Dedifferentiated amniotic fluid mesenchymal stem cell (primary cell): ENCODE measurements around the gene ALOX12B.

Experiments
- DNase-seq: peaks from one replicate; pipeline ENCODE4 v3.0.0-alpha.2; 2016; ENCODE audit errors: extremely low spot score

Gene ALOX12B

GRCh38 chr17:8087075-8087951 lies at the start of gene ALOX12B:
Gene ALOX12B, minus strand, starts transcription at chr17:8087716. Its CDS starts 274 bp downstream, at chr17:8087442.
- no peak for DNase-seq

GRCh38 chr17:8133941-8134340 lies 46.4 kb upstream of the ALOX12B start:
- no peak for DNase-seq

- DNase-seq = no peak
These were observed 45.9 kb upstream of the ALOX12B start for GRCh38 chr17:8133399-8133798.

GRCh38 chr17:8131844-8132441 lies 44.4 kb upstream of the ALOX12B start:
- no peak for DNase-seq

GRCh38 chr17:8128125-8128784 lies 40.7 kb upstream of the ALOX12B start:
- no peak for DNase-seq

GRCh38 chr17:8126491-8127066 lies 39.1 kb upstream of the ALOX12B start:
- DNase-seq = no peak

- no peak for DNase-seq
These were observed 38.5 kb upstream of the ALOX12B start for GRCh38 chr17:8125947-8126490.

- peak; percentile 73 for DNase-seq
These were observed 37.8 kb upstream of the ALOX12B start for GRCh38 chr17:8125154-8125946.

- no peak for DNase-seq
These were observed 37.0 kb upstream of the ALOX12B start for GRCh38 chr17:8124350-8125153.

- DNase-seq = no peak
These were observed 36.3 kb upstream of the ALOX12B start, which contains the start of gene HES7 for GRCh38 chr17:8123695-8124349. Gene HES7, minus strand, starts transcription at chr17:8124106. Its CDS starts 22 bp downstream, at chr17:8124084.

- DNase-seq = no peak
These were observed 35.6 kb upstream of the ALOX12B start for GRCh38 chr17:8122924-8123694.

GRCh38 chr17:8122422-8122923 lies 35.0 kb upstream of the ALOX12B start:
- DNase-seq = peak; percentile 49

- DNase-seq = peak; percentile 25
These were observed 34.3 kb upstream of the ALOX12B start for GRCh38 chr17:8121681-8122421.

- no peak for DNase-seq
These were observed 33.8 kb upstream of the ALOX12B start for GRCh38 chr17:8121407-8121680.

GRCh38 chr17:8120520-8121406 lies 33.2 kb upstream of the ALOX12B start:
- peak; percentile 73 for DNase-seq

GRCh38 chr17:8119581-8120519 lies 32.3 kb upstream of the ALOX12B start:
- peak; percentile 93 for DNase-seq
